ENCODE data around the gene POTEE. TPM values are rescaled to one million over a fixed set of nuclear protein-coding genes. Genes with fewer than 3 reads are reported as not detected.
"Not testable (repeated sequence)": the region's sequence is repeated elsewhere in the genome, so short reads cannot be mapped to it uniquely, and the experiment has no call there.

Gene POTEE
- total and polyA plus RNA-seq, 9 donors = 0.01 to 0.53 (median 0.13) TPM; not detected in 4

DNA sequence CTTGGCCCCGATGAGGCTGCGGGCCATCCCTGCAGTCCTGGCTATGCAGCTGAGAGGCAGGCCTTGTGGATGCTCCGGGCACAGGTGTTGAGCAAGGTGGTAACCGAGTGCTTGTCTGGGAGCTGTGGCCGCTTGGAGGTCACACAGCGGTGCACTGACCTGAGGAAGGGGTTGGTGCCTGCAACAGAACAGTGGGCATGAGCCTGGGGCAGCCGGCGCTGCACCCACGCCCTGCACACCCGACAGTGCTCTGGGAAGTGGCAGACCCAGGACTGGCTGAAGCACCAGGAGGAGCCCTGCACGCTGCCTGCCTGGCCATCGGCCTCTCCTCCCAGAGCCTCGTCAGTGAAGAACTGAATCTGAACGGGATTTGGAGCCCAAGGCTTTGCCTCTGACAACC is 8.2 kb upstream of the POTEE start:
- intact Hi-C loops (cut with DNase I) = no loop called here
- Histone ChIP-seq H3K4me1 (ENCODE audit: insufficient read depth) (no peaks in the 10 kb centered on the region), H3K27ac (no peak overlapping the region), H3K9me3 (no peaks in the 10 kb centered on the region), H3K4me3 (no peak overlapping the region), H3K36me3 (no peaks in the 10 kb centered on the region), H3K27me3 (no peaks in the 10 kb centered on the region)
- TF ChIP-seq POLR2A (IDR thresholded peaks at IDR 0.05) = no peak
- TF ChIP-seq, protein P1, sequence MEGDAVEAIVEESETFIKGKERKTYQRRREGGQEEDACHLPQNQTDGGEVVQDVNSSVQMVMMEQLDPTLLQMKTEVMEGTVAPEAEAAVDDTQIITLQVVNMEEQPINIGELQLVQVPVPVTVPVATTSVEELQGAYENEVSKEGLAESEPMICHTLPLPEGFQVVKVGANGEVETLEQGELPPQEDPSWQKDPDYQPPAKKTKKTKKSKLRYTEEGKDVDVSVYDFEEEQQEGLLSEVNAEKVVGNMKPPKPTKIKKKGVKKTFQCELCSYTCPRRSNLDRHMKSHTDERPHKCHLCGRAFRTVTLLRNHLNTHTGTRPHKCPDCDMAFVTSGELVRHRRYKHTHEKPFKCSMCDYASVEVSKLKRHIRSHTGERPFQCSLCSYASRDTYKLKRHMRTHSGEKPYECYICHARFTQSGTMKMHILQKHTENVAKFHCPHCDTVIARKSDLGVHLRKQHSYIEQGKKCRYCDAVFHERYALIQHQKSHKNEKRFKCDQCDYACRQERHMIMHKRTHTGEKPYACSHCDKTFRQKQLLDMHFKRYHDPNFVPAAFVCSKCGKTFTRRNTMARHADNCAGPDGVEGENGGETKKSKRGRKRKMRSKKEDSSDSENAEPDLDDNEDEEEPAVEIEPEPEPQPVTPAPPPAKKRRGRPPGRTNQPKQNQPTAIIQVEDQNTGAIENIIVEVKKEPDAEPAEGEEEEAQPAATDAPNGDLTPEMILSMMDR (IDR thresholded peaks at IDR 0.05) = no peak
- TF ChIP-seq EP300 (IDR thresholded peaks at IDR 0.05) = no peak
- DNase-seq = no peak
- WGBS, 3 donors = 90 to 91% (median 90%) methylated on average over 14 of the region's 14 CpGs

DNA sequence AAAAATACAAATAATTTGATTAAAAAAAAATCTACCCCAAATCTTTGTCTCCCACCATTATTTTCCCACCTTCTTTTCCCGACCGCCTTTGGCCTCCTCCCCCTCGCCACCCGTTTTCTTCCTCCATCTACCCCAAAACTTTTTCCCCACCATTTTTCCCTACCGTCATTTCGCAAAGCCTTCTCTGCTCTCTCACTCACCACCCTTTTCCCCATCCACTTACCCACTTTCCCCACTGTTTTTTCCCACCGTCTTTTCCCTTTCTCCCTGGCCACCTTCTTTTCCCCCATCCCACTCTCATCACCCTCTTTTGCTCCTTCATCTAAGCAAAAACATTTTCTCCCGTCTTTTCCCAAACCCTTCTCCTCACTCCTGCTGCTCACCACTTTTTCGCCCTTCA is 1.5 kb upstream of the POTEE start:
- WGBS, 3 donors = 82 to 89% (median 83%) methylated on average over 5 to 8 of the region's 9 CpGs
- H3K27ac ChIP-seq; H3K4me1 ChIP-seq (ENCODE audit: insufficient read depth); intact Hi-C loops (cut with DNase I); H3K27me3 ChIP-seq; DNase-seq; H3K36me3 ChIP-seq; H3K4me3 ChIP-seq; H3K9me3 ChIP-seq: not testable (repeated sequence)

DNA sequence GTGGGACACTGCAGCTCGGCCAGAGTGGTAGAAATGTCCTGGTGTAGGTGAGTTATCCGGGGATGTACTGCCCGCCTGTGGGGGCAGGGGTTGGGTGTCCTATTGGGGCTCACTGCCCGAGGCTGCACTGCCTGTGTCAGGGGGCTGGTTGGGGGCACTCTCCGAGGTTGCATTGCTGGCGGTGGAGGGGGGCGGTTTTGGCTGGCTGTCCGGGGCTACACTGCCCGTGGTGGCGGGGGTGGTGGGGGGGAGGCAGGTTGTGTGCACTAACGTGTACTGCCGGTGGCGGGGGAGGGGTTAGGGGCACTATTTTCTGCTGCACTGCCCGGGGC is 403 bp downstream of the POTEE start:
- H3K4me3 ChIP-seq; H3K36me3 ChIP-seq; H3K27ac ChIP-seq; H3K27me3 ChIP-seq; H3K9me3 ChIP-seq; intact Hi-C loops (cut with DNase I); H3K4me1 ChIP-seq (ENCODE audit: insufficient read depth); DNase-seq: not testable (repeated sequence)
- 69 to 91% (median 88%) methylated on average over 4 to 13 of the region's 14 CpGs for WGBS, 3 donors

DNA sequence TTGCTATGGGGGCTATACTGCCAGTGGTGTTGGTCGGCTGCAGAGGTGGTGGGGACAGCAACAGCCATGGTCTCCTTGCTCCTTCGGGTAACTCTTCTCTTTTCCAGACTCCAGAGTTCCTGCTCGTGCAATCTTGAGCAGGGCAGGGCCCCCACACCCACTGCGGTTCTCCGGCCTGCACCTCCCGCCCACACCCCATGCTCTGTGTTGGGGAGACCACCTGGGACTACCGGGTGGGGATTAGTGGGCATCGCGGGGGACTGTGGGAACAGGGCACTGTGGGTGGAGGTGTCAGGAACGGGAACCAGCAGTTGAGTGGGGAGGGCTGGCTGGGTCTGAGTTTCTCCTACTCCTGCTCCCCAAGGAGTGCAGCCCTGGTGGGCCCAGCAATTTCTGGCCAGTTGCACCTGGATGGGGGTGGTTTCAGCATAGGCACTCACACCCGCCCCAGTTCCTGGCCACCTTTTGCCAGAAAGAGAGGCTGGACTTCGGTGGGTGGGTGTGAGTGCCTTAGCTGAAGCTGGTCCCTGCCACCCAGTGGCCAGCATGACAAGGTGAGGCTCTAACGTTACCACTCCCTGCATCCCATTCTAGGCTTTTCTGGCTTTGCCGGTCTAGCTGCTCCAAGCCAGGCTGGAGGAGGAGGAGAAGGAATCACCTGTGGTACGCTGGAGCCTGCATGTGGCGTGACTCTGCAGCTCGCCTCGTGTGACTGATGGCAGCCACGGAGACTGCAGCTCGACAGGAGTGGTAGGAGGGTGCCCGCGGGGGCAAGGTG is 1.3 kb downstream of the POTEE start:
- 88 to 92% (median 88%) methylated on average over 3 to 14 of the region's 22 CpGs for WGBS, 3 donors
- DNase-seq; intact Hi-C loops (cut with DNase I); H3K36me3 ChIP-seq; H3K9me3 ChIP-seq; H3K27me3 ChIP-seq; H3K27ac ChIP-seq; H3K4me1 ChIP-seq (ENCODE audit: insufficient read depth); H3K4me3 ChIP-seq: not testable (repeated sequence)

DNA sequence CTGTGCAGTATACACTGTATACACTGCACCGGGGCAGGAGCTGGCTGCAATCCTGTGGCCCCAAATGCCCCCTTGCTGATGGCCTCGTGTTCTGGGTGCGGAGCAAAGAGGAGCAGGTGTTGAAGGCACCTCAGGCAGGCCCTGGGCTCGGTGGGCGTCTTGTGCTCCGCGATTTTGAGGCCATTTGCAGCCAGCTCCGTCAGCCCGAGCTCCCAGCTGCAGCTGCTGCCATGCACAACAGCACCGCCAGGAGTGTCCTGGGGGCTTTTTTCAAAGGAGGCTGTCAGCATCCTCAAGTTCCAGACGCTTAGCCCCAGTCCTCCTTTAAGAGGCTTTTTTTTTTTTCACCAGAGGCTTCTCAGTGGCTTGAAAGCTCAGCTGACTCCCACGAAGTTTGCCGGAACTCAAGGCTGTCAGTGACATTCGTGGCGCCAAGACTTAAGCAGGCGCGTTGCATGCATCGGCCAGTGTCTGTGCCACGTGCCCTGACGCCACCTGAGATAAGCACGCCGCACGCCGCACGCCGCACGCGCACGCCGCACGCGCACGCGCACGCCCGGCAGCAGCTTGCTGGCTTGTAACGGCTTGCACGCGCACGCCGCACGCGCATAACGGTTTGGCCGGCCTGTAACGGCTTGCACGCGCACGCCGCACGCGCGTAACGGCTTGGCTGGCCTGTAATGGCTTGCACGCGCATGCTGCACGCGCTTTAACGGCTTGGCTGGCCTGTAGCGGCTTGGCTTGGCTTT is 8.1 kb downstream of the POTEE start:
- H3K27me3 ChIP-seq; H3K27ac ChIP-seq; H3K4me3 ChIP-seq; H3K36me3 ChIP-seq; H3K4me1 ChIP-seq (ENCODE audit: insufficient read depth); DNase-seq; H3K9me3 ChIP-seq; intact Hi-C loops (cut with DNase I): not testable (repeated sequence)
- 70 to 95% (median 93%) methylated on average over 4 to 44 of the region's 60 CpGs for WGBS, 3 donors

DNA sequence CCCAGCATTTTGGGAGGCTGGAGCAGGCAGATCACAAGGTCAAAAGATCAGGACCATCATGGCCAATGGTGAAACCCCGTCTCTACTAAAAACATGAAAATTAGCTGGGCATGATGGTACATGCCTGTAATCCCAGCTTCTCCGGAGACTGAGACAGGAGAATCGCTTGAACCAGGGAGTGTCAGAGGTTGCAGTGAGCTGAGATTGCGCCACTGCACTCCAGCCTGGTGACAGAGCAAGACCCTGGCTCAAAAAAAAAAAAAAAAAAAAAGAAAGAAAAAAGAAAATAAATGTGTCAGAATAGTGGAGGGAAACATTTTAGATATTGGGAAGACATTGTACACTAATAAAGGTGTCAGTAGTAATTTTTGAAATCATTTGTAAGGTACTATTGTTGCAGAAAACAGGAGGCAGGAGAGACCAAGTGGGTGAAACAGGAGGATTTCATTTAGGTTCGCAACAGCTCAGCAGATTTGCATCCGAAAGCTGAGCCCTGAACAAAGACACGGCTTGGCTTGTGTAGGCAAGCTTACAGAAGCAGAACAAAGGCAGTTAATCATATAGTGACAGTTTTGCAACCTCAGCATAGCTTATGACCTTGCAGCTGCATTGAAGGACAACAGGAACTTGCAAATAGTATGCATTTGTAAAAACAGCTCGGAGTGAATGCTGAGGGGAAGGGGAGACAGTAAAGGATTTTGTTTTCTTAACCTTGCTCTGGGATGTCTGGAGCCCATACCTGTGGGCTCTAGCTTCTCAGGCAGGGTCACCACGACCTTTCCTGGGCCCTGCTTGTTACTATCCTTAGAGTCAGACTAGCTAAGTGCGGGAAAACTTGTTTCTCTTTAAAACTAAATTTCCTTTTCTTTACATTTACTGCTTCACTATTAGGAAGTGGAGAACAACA is 26.5 kb downstream of the POTEE start:
- H3K27me3 ChIP-seq; H3K4me1 ChIP-seq (ENCODE audit: insufficient read depth); H3K36me3 ChIP-seq; H3K27ac ChIP-seq; H3K4me3 ChIP-seq; DNase-seq; H3K9me3 ChIP-seq; intact Hi-C loops (cut with DNase I): not testable (repeated sequence)
- WGBS, 3 donors = 34 to 38% (median 34%) methylated on average over 7 to 9 of the region's 10 CpGs

Small RNA genes lying within 50 kb of the gene (small RNA-seq; reads per million reads assigned to genes)
- gene AC009477.1 (not detected), gene RNU6-127P (not detected)

Other genes starting within 250 kb of the POTEE start
- 100 to 1,000 TPM in 4 of 7 donors, 10 to 100 TPM in 3; 66.3 to 117 (median 108) TPM for gene FAM168B, start 116.1 kb upstream of the POTEE start, total RNA-seq
- 10 to 100 TPM; 54.4 to 67.0 TPM for gene FAM168B, start 116.1 kb upstream of the POTEE start, polyA plus RNA-seq
- 10 to 100 TPM; 13.1 to 46.2 (median 23.4) TPM for gene PLEKHB2, start 104.2 kb upstream of the POTEE start, total RNA-seq
- 10 to 100 TPM in 1 of 2 donors, 1 to 10 TPM in 1; 9.8 to 53.2 TPM for gene PLEKHB2, start 104.2 kb upstream of the POTEE start, polyA plus RNA-seq
- under 1 TPM in 3 of 7 donors, not detected in 4; 0.08 to 0.13 (median 0.12) TPM for gene RAB6D, start 154.6 kb downstream of the POTEE start, total RNA-seq
- not detected for gene RAB6D, start 154.6 kb downstream of the POTEE start, polyA plus RNA-seq

Measured in ovary (tissue), 9 donors.